Colonic mucosa (tissue), 4 donors: ENCODE results near the gene DEGS1. TPM values are rescaled to one million over a fixed set of nuclear protein-coding genes. Genes with fewer than 3 reads are reported as not detected.

ENCODE experiments used
- DNase-seq: peaks from one replicate; pipeline ENCODE4 v3.0.0-alpha.2; 2020
- H3K27ac ChIP-seq: fragments of 200-600 bp; one replicate; pipeline ENCODE4 v1.8.0; 2021
- H3K27me3 ChIP-seq: fragments of 200-600 bp; one replicate; pipeline ENCODE4 v1.8.0; 2021
- H3K36me3 ChIP-seq: fragments of 200-600 bp; one replicate; pipeline ENCODE4 v1.8.0; 2021
- H3K4me1 ChIP-seq: fragments of 200-600 bp; one replicate; pipeline ENCODE4 v1.8.0; 2021; ENCODE audit warnings: mild to moderate bottlenecking
- H3K4me3 ChIP-seq: fragments of 200-600 bp; one replicate; pipeline ENCODE4 v1.8.0; 2021
- H3K9ac ChIP-seq, 2 donors: one replicate each; pipeline ENCODE4 v1.7.0; 2013; ENCODE audit warnings: control low read depth in 2 of 2, low read depth in 2 of 2, low read length in 2 of 2
- H3K9me3 ChIP-seq: fragments of 200-600 bp; one replicate; pipeline ENCODE4 v1.8.0; 2021
- intact Hi-C: fragments of 100-400 bp; cut with DNase I; formaldehyde crosslinking; loops from one replicate; pipeline ENCODE4 v1.14.1; 2022
- total RNA-seq, 2 donors: library from RNA; stranded (reverse); fragmentation: NEBNext Ultra II Directional in 1 of 2; extraction: Animal tissue kit (Norgen Biotek cat#: 25700) in 1 of 2; gene quantifications; one replicate each; pipeline ENCODE4 v1.2.1, GENCODE V29; 2021
- TF ChIP-seq, protein P1 (sequence below): fragments of 200-600 bp; IDR thresholded peaks from one replicate; pipeline ENCODE4 v1.8.0; 2022; ENCODE audit warnings: antibody characterized with exemption, mild to moderate bottlenecking
- donor health status: healthy.
- donor health status: DM: no; HTN: no; CAD: no.
- donor health status: DM: no; HTN: no; CAD: no.

DEGS1 gene
- total RNA-seq, 2 donors from 2014 or later, result 13.3 to 36.8 TPM

DNA sequence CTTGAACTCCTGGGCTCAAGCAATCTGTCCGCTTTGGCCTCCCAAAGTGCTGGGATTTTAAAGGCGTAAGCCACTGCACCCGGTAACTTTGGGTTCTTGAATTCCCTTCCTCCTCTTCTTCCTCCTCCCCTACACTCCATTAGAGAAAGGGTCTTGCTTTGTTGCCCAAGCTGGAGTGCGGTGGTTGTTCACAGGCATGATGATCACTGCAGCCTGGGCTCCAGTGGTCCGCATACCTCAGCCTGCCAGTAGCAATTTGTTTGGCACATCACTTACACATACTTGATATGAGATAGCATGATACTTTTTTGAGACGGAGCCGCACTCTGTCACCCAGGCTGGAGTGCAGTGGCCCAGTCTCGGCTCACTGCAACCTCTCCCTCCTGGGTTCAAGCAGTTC is 2.2 kb downstream of the DEGS1 start:
- no peak for DNase-seq
- TF ChIP-seq, protein P1, sequence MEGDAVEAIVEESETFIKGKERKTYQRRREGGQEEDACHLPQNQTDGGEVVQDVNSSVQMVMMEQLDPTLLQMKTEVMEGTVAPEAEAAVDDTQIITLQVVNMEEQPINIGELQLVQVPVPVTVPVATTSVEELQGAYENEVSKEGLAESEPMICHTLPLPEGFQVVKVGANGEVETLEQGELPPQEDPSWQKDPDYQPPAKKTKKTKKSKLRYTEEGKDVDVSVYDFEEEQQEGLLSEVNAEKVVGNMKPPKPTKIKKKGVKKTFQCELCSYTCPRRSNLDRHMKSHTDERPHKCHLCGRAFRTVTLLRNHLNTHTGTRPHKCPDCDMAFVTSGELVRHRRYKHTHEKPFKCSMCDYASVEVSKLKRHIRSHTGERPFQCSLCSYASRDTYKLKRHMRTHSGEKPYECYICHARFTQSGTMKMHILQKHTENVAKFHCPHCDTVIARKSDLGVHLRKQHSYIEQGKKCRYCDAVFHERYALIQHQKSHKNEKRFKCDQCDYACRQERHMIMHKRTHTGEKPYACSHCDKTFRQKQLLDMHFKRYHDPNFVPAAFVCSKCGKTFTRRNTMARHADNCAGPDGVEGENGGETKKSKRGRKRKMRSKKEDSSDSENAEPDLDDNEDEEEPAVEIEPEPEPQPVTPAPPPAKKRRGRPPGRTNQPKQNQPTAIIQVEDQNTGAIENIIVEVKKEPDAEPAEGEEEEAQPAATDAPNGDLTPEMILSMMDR, result no peak
- Histone ChIP-seq H3K27ac (no peak overlapping the region), H3K4me3 (no peak overlapping the region), H3K27me3 (no peaks in the 10 kb centered on the region), H3K36me3 (no peaks in the 10 kb centered on the region), H3K4me1 (peaks cover 5% of the 10 kb centered on the region), H3K9me3 (no peaks in the 10 kb centered on the region), H3K9ac (no peak overlapping the region)
- intact Hi-C loops, result no loop called here

- Histone ChIP-seq H3K27ac (no peak overlapping the region), H3K4me1 (no peaks in the 10 kb centered on the region), H3K27me3 (no peaks in the 10 kb centered on the region), H3K36me3 (no peaks in the 10 kb centered on the region), H3K9ac (no peak overlapping the region), H3K4me3 (no peak overlapping the region), H3K9me3 (no peaks in the 10 kb centered on the region)
- TF ChIP-seq, protein P1, result no peak
- no peak for DNase-seq
- intact Hi-C loops, result no loop called here
Observed at GRCh38 chr1:224188286-224188685, 5.2 kb downstream of the DEGS1 start.

DNA sequence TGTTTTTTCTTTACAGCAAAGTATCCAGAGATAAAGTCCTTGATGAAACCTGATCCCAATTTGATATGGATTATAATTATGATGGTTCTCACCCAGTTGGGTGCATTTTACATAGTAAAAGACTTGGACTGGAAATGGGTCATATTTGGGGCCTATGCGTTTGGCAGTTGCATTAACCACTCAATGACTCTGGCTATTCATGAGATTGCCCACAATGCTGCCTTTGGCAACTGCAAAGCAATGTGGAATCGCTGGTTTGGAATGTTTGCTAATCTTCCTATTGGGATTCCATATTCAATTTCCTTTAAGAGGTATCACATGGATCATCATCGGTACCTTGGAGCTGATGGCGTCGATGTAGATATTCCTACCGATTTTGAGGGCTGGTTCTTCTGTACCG is 6.5 kb downstream of the DEGS1 start:
- Histone ChIP-seq H3K27ac (no peak overlapping the region), H3K4me3 (no peak overlapping the region), H3K9ac (no peak overlapping the region), H3K4me1 (no peaks in the 10 kb centered on the region), H3K9me3 (no peaks in the 10 kb centered on the region), H3K36me3 (no peaks in the 10 kb centered on the region), H3K27me3 (no peaks in the 10 kb centered on the region)
- no peak for DNase-seq
- TF ChIP-seq, protein P1, result no peak
- intact Hi-C loops, result no loop called here

GRCh38 chr1:224192082-224192788 is 9.2 kb downstream of the DEGS1 start:
- TF ChIP-seq, protein P1, result no peak
- H3K9me3 ChIP-seq, result no peaks in the 10 kb centered on the region
- intact Hi-C loops, result no loop called here
- no peak for DNase-seq
- H3K4me3 ChIP-seq, result no peak overlapping the region
- H3K27ac ChIP-seq, result no peak overlapping the region
- H3K27me3 ChIP-seq, result no peaks in the 10 kb centered on the region
- H3K36me3 ChIP-seq, result no peaks in the 10 kb centered on the region
- no peak overlapping the region for H3K9ac ChIP-seq
- no peaks in the 10 kb centered on the region for H3K4me1 ChIP-seq

- Histone ChIP-seq H3K36me3 (no peaks in the 10 kb centered on the region), H3K27me3 (no peaks in the 10 kb centered on the region), H3K9ac (no peak overlapping the region), H3K4me1 (no peaks in the 10 kb centered on the region), H3K27ac (no peak overlapping the region), H3K4me3 (no peak overlapping the region), H3K9me3 (no peaks in the 10 kb centered on the region)
- TF ChIP-seq, protein P1, result no peak
- DNase-seq, result no peak
- intact Hi-C loops, result no loop called here
Observed at GRCh38 chr1:224193319-224193966, 10.4 kb downstream of the DEGS1 start.
